ENCODE data around the gene MRPL2. TPM values are rescaled to one million over a fixed set of nuclear protein-coding genes. Genes with fewer than 3 reads are reported as not detected.
A peak's percentile ranks its signal among the peaks of the same experiment; 100 is the strongest.

Gene MRPL2
- total and polyA plus RNA-seq, 4 experiments from 2014 or later, result 37.9 to 56.5 (median 53.4) TPM

DNA sequence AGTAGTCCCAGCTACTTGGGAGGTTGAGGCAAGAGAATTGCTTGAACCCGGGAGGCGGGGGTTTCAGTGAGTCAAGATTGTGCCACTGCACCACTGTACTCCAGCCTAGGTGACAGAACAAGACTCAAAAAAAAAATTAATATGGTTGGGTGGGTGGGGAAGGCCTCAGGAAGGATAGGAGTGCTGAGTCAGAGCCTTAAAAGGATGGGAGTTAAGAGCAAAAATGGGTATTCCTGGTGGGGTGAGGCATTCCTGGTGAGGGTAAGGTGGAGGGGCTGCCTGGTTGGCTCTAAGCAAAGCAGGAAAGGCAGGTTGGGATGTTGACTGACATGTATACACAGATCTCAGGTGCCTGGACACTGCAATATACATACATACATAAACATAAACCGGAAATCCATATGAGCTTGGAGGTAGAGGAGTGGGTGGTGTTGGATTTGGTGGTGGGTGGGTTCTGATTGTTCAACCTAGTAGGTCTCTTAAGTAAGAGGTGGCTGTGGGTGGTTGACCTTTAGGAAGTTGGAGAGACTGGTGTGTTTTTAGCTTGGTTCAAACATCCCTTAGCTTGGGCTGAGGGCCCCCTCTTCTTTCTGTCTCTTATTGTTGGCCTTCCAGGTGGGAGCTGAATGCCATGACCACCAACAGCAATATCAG, 39.1 kb downstream of the MRPL2 start:
- no peak for DNase-seq
- H3K4me3 ChIP-seq (ENCODE audit: low read length in 2 of 2), result no peak overlapping the region
- peaks cover 24% of the 10 kb centered on the region for H3K36me3 ChIP-seq (ENCODE audit: insufficient read depth, low read length)
- peaks cover 30 to 42% of the 10 kb centered on the region in 2 donors for H3K36me3 Mint-ChIP-seq
- no peaks in the 10 kb centered on the region for H3K27me3 Mint-ChIP-seq
- CTCF ChIA-PET (ENCODE audit: partially characterized antibody), result interaction anchor here (1.0 to 1.4 kb wide), 3 partner anchors 17 to 124 kb away, joined by 3 to 6 read pairs (median 3); partner anchors contain the start of gene CUL7
- peak overlapping the region; percentile 58 to 98 (median 76) for H3K4me3 Mint-ChIP-seq
- peaks cover 17 to 66% (median 38%) of the 10 kb centered on the region in 4 donors for H3K4me1 Mint-ChIP-seq
- POLR2A ChIA-PET (ENCODE audit: partially characterized antibody), result interaction anchor here (0.8 to 4.6 kb wide), 6 partner anchors 23 to 41 kb away, joined by 3 to 40 read pairs (median 12); partner anchors contain the start of genes CUL7, KLC4, MRPL2 and PEX6
- no peak overlapping the region for H3K27ac ChIP-seq (ENCODE audit: low read depth, low read length)
- no peaks in the 10 kb centered on the region for H3K9me3 ChIP-seq (ENCODE audit: control insufficient read depth in 1 of 2, low read length in 2 of 2)
- peaks cover 54% of the 10 kb centered on the region for H3K4me1 ChIP-seq (ENCODE audit: insufficient read depth, low read length)
- peaks cover 0 to 1% (median 0%) of the 10 kb centered on the region in 8 donors for H3K9me3 Mint-ChIP-seq
- intact Hi-C loops (cut with micrococcal nuclease), result no loop called here
- H3K27ac Mint-ChIP-seq, result peak overlapping the region; percentile 16 to 83 (median 55)
- H3K27me3 ChIP-seq (ENCODE audit: insufficient read depth, low read length), result no peaks in the 10 kb centered on the region

DNA sequence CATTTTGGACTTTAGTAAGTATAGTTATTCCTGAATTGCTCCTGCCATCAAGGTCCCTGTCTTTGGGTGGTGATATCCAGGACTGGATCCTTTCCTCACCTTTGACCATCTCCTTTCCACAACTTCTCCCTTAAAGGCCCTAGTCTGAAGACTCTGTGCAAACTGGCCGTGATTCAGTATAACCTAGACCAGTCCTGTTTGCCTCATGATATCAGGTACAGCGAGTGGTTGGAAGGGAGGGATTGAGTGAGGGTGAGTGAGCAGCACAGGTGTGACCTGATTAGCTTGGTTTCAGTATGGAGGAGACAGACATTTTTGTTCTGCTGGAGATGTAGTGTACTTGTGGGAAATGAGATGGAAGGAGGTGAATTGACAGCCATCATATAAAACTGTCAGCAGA, 40.1 kb downstream of the MRPL2 start:
- Mint-ChIP-seq H3K4me3 (peak overlapping the region in 5 of 8 donors; percentile 20 to 78 (median 63)), H3K9me3 (peaks cover 0 to 4% (median 0%) of the 10 kb centered on the region in 8 donors), H3K36me3 (peaks cover 21 to 32% of the 10 kb centered on the region in 2 donors), H3K4me1 (peaks cover 20 to 67% (median 41%) of the 10 kb centered on the region in 4 donors), H3K27me3 (no peaks in the 10 kb centered on the region), H3K27ac (peak overlapping the region in 4 of 7 donors; percentile 13 to 89 (median 56))
- ChIA-PET POLR2A (ENCODE audit: partially characterized antibody) (interaction anchor here (0.5 to 1.0 kb wide), 2 partner anchors 35 to 44 kb away, joined by 3 read pairs; partner anchors contain the start of gene CUL7), CTCF (ENCODE audit: partially characterized antibody) (no interaction called here)
- Histone ChIP-seq H3K36me3 (ENCODE audit: insufficient read depth, low read length) (peaks cover 14% of the 10 kb centered on the region), H3K4me3 (ENCODE audit: low read length in 2 of 2) (no peak overlapping the region), H3K9me3 (ENCODE audit: control insufficient read depth in 1 of 2, low read length in 2 of 2) (no peaks in the 10 kb centered on the region), H3K27ac (ENCODE audit: low read depth, low read length) (no peak overlapping the region), H3K27me3 (ENCODE audit: insufficient read depth, low read length) (no peaks in the 10 kb centered on the region), H3K4me1 (ENCODE audit: insufficient read depth, low read length) (peaks cover 58% of the 10 kb centered on the region)
- intact Hi-C loops (cut with micrococcal nuclease), result no loop called here
- no peak for DNase-seq

DNA sequence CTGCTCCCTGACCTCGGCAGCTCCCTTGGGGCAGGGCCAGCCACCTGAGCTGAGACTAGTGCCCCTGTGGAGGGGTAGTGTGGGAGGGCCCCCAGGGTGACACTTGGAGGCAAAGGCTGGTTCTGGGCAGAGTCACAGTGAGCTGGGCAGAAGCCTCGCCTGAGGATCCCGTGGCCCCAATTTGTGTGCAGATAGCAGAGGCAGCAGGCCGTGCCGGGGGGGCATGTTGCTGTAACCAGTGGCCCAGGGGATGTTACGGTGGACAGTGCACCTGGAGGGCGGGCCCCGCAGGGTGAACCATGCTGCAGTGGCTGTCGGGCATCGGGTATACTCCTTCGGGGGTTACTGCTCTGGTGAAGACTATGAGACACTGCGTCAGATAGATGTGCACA, 42.3 kb downstream of the MRPL2 start:
- Mint-ChIP-seq H3K27ac (no peak overlapping the region), H3K4me1 (peaks cover 38 to 81% (median 55%) of the 10 kb centered on the region in 4 donors), H3K9me3 (peaks cover 0 to 4% (median 0%) of the 10 kb centered on the region in 8 donors), H3K36me3 (peaks cover 19 to 48% of the 10 kb centered on the region in 2 donors), H3K27me3 (no peaks in the 10 kb centered on the region), H3K4me3 (no peak overlapping the region)
- Histone ChIP-seq H3K27me3 (ENCODE audit: insufficient read depth, low read length) (no peaks in the 10 kb centered on the region), H3K4me1 (ENCODE audit: insufficient read depth, low read length) (peaks cover 57% of the 10 kb centered on the region), H3K4me3 (ENCODE audit: low read length in 2 of 2) (no peak overlapping the region), H3K36me3 (ENCODE audit: insufficient read depth, low read length) (peaks cover 13% of the 10 kb centered on the region), H3K9me3 (ENCODE audit: control insufficient read depth in 1 of 2, low read length in 2 of 2) (no peaks in the 10 kb centered on the region), H3K27ac (ENCODE audit: low read depth, low read length) (peak overlapping the region; percentile 32)
- POLR2A ChIA-PET (ENCODE audit: partially characterized antibody), result interaction anchor here (0.8 to 5.5 kb wide), 5 partner anchors 33 to 87 kb away, joined by 3 to 73 read pairs (median 6); partner anchors contain the start of genes CNPY3, CUL7, KLC4 and MRPL2
- CTCF ChIA-PET (ENCODE audit: partially characterized antibody), result interaction anchor here (1.1 kb wide), 1 partner anchor 37 kb away, joined by 3 read pairs; the partner anchor contains the start of gene CUL7
- intact Hi-C loops (cut with micrococcal nuclease), result no loop called here
- DNase-seq, result no peak

- Mint-ChIP-seq H3K4me3 (peak overlapping the region in 6 of 8 donors; percentile 13 to 60 (median 52)), H3K9me3 (peaks cover 0 to 4% (median 0%) of the 10 kb centered on the region in 8 donors), H3K27ac (peak overlapping the region in 5 of 7 donors; percentile 30 to 92 (median 37)), H3K27me3 (no peaks in the 10 kb centered on the region), H3K36me3 (peaks cover 19 to 50% of the 10 kb centered on the region in 2 donors), H3K4me1 (peaks cover 41 to 80% (median 57%) of the 10 kb centered on the region in 4 donors)
- no peak for DNase-seq
- no peaks in the 10 kb centered on the region for H3K27me3 ChIP-seq (ENCODE audit: insufficient read depth, low read length)
- no peaks in the 10 kb centered on the region for H3K9me3 ChIP-seq (ENCODE audit: control insufficient read depth in 1 of 2, low read length in 2 of 2)
- peak overlapping the region; percentile 32 for H3K27ac ChIP-seq (ENCODE audit: low read depth, low read length)
- H3K4me3 ChIP-seq (ENCODE audit: low read length in 2 of 2), result no peak overlapping the region
- ChIA-PET CTCF (ENCODE audit: partially characterized antibody) (interaction anchor here (1.1 kb wide), 1 partner anchor 38 kb away, joined by 3 read pairs; the partner anchor contains the start of gene CUL7), POLR2A (ENCODE audit: partially characterized antibody) (interaction anchor here (0.8 to 5.5 kb wide), 5 partner anchors 33 to 87 kb away, joined by 3 to 73 read pairs (median 6); partner anchors contain the start of genes CNPY3, CUL7, KLC4 and MRPL2)
- peaks cover 18% of the 10 kb centered on the region for H3K36me3 ChIP-seq (ENCODE audit: insufficient read depth, low read length)
- H3K4me1 ChIP-seq (ENCODE audit: insufficient read depth, low read length), result peaks cover 62% of the 10 kb centered on the region
- intact Hi-C loops (cut with micrococcal nuclease), result no loop called here
Measured at GRCh38 chr6:43016176-43016942, 42.9 kb downstream of the MRPL2 start.

DNA sequence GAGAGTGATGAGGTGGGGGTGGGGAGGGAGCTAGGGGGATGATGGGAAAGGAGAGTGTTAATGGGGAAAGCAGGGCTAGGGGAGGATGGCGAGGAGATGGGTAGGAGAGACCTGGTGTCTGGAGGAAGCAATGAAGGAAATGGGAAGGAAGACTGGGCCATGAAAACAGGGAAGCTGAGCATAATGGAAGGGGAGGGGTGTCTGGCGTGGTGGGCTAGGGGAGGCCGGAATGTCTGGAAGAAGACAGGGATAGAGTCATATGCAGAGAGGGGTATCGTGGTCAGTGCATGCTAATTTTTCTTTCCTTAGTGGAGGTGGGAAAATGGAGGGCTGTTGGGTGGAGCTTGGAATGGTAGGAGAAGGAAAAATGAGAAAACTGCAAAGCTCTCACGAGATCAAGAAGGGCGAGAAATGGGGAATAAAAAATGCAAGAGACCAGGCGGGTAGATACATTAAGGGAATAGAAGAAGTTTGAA, 44.8 kb downstream of the MRPL2 start:
- ChIA-PET CTCF (ENCODE audit: partially characterized antibody) (interaction anchor here (0.7 to 2.1 kb wide), 7 partner anchors 10 to 129 kb away, joined by 3 to 7 read pairs (median 3); partner anchors contain the start of genes CNPY3, CUL7, KLC4 and MRPL2), POLR2A (ENCODE audit: partially characterized antibody) (interaction anchor here (0.6 to 5.5 kb wide), 29 partner anchors 8 to 726 kb away, joined by 3 to 73 read pairs (median 4); partner anchors contain the start of genes ABCC10, BICRAL, CNPY3 and CUL7)
- Histone ChIP-seq H3K9me3 (ENCODE audit: control insufficient read depth in 1 of 2, low read length in 2 of 2) (no peaks in the 10 kb centered on the region), H3K27ac (ENCODE audit: low read depth, low read length) (peak overlapping the region; percentile 48), H3K4me1 (ENCODE audit: insufficient read depth, low read length) (peaks cover 54% of the 10 kb centered on the region), H3K4me3 (ENCODE audit: low read length in 2 of 2) (peak overlapping the region; percentile 37 to 75), H3K36me3 (ENCODE audit: insufficient read depth, low read length) (peaks cover 35% of the 10 kb centered on the region), H3K27me3 (ENCODE audit: insufficient read depth, low read length) (no peaks in the 10 kb centered on the region)
- Mint-ChIP-seq H3K27me3 (no peaks in the 10 kb centered on the region), H3K27ac (peak overlapping the region; percentile 75 to 98 (median 94)), H3K36me3 (peaks cover 19 to 61% of the 10 kb centered on the region in 2 donors), H3K4me3 (peak overlapping the region; percentile 91 to 97 (median 94)), H3K9me3 (peaks cover 0 to 6% (median 0%) of the 10 kb centered on the region in 8 donors), H3K4me1 (peaks cover 39 to 75% (median 57%) of the 10 kb centered on the region in 4 donors)
- DNase-seq, result no peak
- intact Hi-C loops (cut with micrococcal nuclease), result loop anchor here (1.0 to 5.0 kb wide), 8 partner anchors 30 to 451 kb away; partner anchors contain the start of genes CNPY3, CUL7, KLC4 and MRPL2

- Histone ChIP-seq H3K36me3 (ENCODE audit: insufficient read depth, low read length) (peaks cover 37% of the 10 kb centered on the region), H3K4me3 (ENCODE audit: low read length in 2 of 2) (peak within 1 kb of the TSS; percentile 75 to 84), H3K27me3 (ENCODE audit: insufficient read depth, low read length) (no peaks in the 10 kb centered on the region), H3K9me3 (ENCODE audit: control insufficient read depth in 1 of 2, low read length in 2 of 2) (no peaks in the 10 kb centered on the region), H3K27ac (ENCODE audit: low read depth, low read length) (peak within 1 kb of the TSS; percentile 71), H3K4me1 (ENCODE audit: insufficient read depth, low read length) (peaks cover 54% of the 10 kb centered on the region)
- intact Hi-C loops (cut with micrococcal nuclease), result loop anchor here (1.0 to 5.0 kb wide), 10 partner anchors 7 to 451 kb away; partner anchors contain the start of genes CNPY3, CUL7, KLC4 and MRPL2
- CTCF ChIA-PET (ENCODE audit: partially characterized antibody), result interaction anchor here (0.7 to 2.1 kb wide), 7 partner anchors 10 to 130 kb away, joined by 3 to 7 read pairs (median 3); partner anchors contain the start of genes CNPY3, CUL7, KLC4 and MRPL2
- no peaks in the 10 kb centered on the region for H3K27me3 Mint-ChIP-seq
- H3K36me3 Mint-ChIP-seq, result peaks cover 19 to 61% of the 10 kb centered on the region in 2 donors
- peak; percentile 98 to 100 (median 100) for DNase-seq
- POLR2A ChIA-PET (ENCODE audit: partially characterized antibody), result interaction anchor here (0.6 to 5.5 kb wide), 31 partner anchors 8 to 725 kb away, joined by 3 to 73 read pairs (median 4); partner anchors contain the start of genes ABCC10, BICRAL, CNPY3 and CUL7
- peak within 1 kb of the TSS; percentile 91 to 97 (median 94) for H3K4me3 Mint-ChIP-seq
- peaks cover 39 to 71% (median 56%) of the 10 kb centered on the region in 4 donors for H3K4me1 Mint-ChIP-seq
- peak within 1 kb of the TSS; percentile 75 to 98 (median 94) for H3K27ac Mint-ChIP-seq
- H3K9me3 Mint-ChIP-seq, result peaks cover 0 to 6% (median 0%) of the 10 kb centered on the region in 8 donors
Measured at GRCh38 chr6:43013843-43014433, 45.3 kb downstream of the MRPL2 start, which contains the start of the genes KLHDC3 and MEA1. KLHDC3 (plus strand) TSS chr6:43014249; CDS start chr6:43017193, 2,944 bp downstream. MEA1 (minus strand) TSS chr6:43013946; CDS start chr6:43013813, 133 bp downstream.
